ENCODE results near the gene POLA1.

DNA sequence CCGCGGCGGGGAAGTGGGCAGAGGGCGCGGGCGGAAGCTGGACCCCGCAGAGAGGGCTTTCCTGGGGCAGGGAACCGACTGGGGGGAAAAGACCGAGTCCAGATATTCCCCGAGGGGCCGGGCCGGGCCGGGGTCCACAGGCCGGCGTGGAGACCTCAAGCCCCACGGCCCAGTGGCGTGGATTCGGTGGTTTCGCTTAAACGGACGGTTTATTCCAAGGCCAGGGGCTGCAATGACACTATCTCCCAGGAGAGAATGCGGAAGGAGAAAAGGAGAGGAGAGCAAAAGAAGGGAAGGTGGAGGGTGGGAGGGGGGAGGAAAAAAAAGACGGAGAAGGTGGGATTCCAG is 311.3 kb downstream of the POLA1 start:
- TF ChIP-seq, protein P1, sequence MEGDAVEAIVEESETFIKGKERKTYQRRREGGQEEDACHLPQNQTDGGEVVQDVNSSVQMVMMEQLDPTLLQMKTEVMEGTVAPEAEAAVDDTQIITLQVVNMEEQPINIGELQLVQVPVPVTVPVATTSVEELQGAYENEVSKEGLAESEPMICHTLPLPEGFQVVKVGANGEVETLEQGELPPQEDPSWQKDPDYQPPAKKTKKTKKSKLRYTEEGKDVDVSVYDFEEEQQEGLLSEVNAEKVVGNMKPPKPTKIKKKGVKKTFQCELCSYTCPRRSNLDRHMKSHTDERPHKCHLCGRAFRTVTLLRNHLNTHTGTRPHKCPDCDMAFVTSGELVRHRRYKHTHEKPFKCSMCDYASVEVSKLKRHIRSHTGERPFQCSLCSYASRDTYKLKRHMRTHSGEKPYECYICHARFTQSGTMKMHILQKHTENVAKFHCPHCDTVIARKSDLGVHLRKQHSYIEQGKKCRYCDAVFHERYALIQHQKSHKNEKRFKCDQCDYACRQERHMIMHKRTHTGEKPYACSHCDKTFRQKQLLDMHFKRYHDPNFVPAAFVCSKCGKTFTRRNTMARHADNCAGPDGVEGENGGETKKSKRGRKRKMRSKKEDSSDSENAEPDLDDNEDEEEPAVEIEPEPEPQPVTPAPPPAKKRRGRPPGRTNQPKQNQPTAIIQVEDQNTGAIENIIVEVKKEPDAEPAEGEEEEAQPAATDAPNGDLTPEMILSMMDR (IDR thresholded peaks at IDR 0.05): no peak
- no peak for TF ChIP-seq POLR2A (IDR thresholded peaks at IDR 0.05)

Measured in thyroid gland (tissue), 4 donors.